Karpas-422 (cell line): ENCODE data around the gene FERMT1. TPM values are rescaled to one million over a fixed set of nuclear protein-coding genes. Genes with fewer than 3 reads are reported as not detected.
A peak's percentile ranks its signal among the peaks of the same experiment; 100 is the strongest.

ENCODE experiments used
- DNase-seq: peaks from one replicate; pipeline ENCODE4 v3.0.0-alpha.2; 2015
- H2AFZ ChIP-seq: fragments of 200-600 bp; sonication (generic); 2 replicates; pipeline ENCODE4 v1.6.1; 2014; ENCODE audit warnings: antibody characterized with exemption, low read length, mixed read lengths
- H3K27ac ChIP-seq: fragments of 200-600 bp; sonication (generic); 2 replicates; pipeline ENCODE4 v1.5.1; 2014; ENCODE audit warnings: mild to moderate bottlenecking, low read length, moderate library complexity
- H3K27me3 ChIP-seq: fragments of 200-600 bp; sonication (generic); 2 replicates; pipeline ENCODE4 v1.6.1; 2014; ENCODE audit warnings: low read length, mixed read lengths
- H3K36me3 ChIP-seq: fragments of 200-600 bp; sonication (generic); 2 replicates; pipeline ENCODE4 v1.6.1; 2014; ENCODE audit warnings: low read length, mixed read lengths; ENCODE audit not compliant: insufficient read depth
- H3K4me1 ChIP-seq: fragments of 200-600 bp; sonication (generic); 2 replicates; pipeline ENCODE4 v1.6.1; 2014; ENCODE audit warnings: mild to moderate bottlenecking, low read length, mixed read lengths
- H3K4me2 ChIP-seq: fragments of 200-600 bp; sonication (generic); 2 replicates; pipeline ENCODE4 v1.6.1; 2014; ENCODE audit warnings: low read length, low read depth, mild to moderate bottlenecking; ENCODE audit not compliant: poor library complexity, severe bottlenecking
- H3K4me3 ChIP-seq: fragments of 200-600 bp; sonication (generic); 2 replicates; pipeline ENCODE4 v1.5.1; 2014; ENCODE audit warnings: mild to moderate bottlenecking, antibody characterized with exemption, low read length, mixed read lengths
- H3K79me2 ChIP-seq: fragments of 200-600 bp; sonication (generic); 2 replicates; pipeline ENCODE4 v1.6.1; 2014; ENCODE audit warnings: mild to moderate bottlenecking, low read length, mixed read lengths
- H3K9ac ChIP-seq: fragments of 200-600 bp; sonication (generic); 2 replicates; pipeline ENCODE4 v1.6.0; 2014; ENCODE audit warnings: low read length
- H3K9me2 ChIP-seq: fragments of 200-600 bp; sonication (generic), shearing (Covaris generic); replicated peaks from 2 replicates; pipeline ENCODE4 v1.6.0; 2014; ENCODE audit warnings: mild to moderate bottlenecking, low read length, moderate library complexity; ENCODE audit not compliant: insufficient read depth
- H3K9me3 ChIP-seq: fragments of 300-700, 200-600 bp; sonication (generic); 2 replicates; pipeline ENCODE4 v1.6.1; 2014; ENCODE audit warnings: low read length, mixed read lengths
- H4K20me1 ChIP-seq: fragments of 200-600 bp; sonication (generic); 2 replicates; pipeline ENCODE4 v1.6.1; 2014; ENCODE audit warnings: mild to moderate bottlenecking, antibody characterized with exemption, low read length, low read depth; ENCODE audit not compliant: insufficient read depth
- total RNA-seq: library from RNA; depleted of rRNA; stranded (reverse); fragments of >200 nt; shearing (Covaris generic); gene quantifications from 2 replicates; pipeline ENCODE4 v1.2.3, GENCODE V29; 2014; ENCODE audit warnings: low replicate concordance

Gene FERMT1
- total RNA-seq, 1 experiment from 2014 or later, result not detected

DNA sequence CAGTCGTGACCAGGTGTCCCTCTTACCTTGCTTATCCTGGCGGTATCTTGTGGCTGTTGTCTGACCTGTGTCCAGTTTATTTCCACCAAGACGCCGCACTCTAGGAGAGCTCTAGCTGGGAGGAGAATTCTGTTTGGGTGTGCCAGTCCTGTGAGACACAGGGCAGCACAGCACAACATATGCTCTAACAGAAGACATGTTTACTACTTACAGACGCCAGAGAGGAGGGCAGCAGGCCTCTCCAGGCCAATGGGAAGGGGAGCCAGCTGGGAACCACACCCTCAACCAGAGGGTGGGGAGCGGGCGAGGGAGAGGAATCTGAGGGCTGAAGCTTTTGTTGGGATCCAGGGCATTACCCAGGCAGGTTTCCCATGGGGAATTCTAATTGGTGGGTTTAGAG, 25.2 kb upstream of the FERMT1 start:
- no peak overlapping the region for H3K4me2 ChIP-seq
- H3K79me2 ChIP-seq, result no peaks in the 10 kb centered on the region
- no peaks in the 10 kb centered on the region for H3K27me3 ChIP-seq
- H3K9me2 ChIP-seq, result no peaks in the 10 kb centered on the region
- H4K20me1 ChIP-seq, result no peaks in the 10 kb centered on the region
- no peak overlapping the region for H3K27ac ChIP-seq
- no peak overlapping the region for H2AFZ ChIP-seq
- no peaks in the 10 kb centered on the region for H3K36me3 ChIP-seq
- H3K9me3 ChIP-seq, result no peaks in the 10 kb centered on the region
- no peak overlapping the region for H3K9ac ChIP-seq
- no peak overlapping the region for H3K4me3 ChIP-seq
- no peak for DNase-seq
- H3K4me1 ChIP-seq, result no peaks in the 10 kb centered on the region

DNA sequence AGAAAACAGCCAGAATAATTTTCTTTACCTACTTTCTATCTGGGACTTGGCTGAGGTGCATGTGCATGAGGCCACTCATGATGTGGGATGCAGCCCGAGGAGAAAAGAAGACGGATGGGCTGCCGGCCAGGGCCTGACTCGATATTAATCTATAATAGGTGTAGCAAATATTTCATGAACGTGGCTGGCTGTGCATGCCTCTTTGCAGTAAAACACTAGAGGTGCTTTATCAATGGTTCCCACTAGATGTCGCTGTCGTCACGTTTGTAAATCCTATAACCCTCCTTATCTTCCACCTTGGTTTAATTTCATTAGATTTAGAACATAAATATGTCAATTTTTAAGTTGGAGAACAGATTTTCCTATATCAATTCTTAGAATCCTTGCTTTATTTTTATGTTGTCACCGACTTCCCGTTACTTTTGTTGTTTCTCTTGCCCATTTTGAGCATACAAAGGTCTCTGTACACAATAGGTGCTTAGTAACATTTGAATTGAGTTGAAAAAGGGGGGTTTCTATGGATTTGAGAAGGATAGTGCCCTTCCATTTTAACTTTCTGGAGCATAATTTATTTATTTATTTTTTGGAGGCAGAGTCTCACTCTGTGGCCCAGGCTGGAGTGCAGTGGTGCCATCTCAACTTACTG, 19.6 kb upstream of the FERMT1 start:
- H3K27ac ChIP-seq, result no peak overlapping the region
- no peak overlapping the region for H3K9ac ChIP-seq
- peak; percentile 85 for DNase-seq
- no peak overlapping the region for H2AFZ ChIP-seq
- H3K4me1 ChIP-seq, result no peaks in the 10 kb centered on the region
- H3K9me2 ChIP-seq, result no peaks in the 10 kb centered on the region
- no peaks in the 10 kb centered on the region for H3K79me2 ChIP-seq
- H4K20me1 ChIP-seq, result no peaks in the 10 kb centered on the region
- H3K4me3 ChIP-seq, result no peak overlapping the region
- H3K36me3 ChIP-seq, result no peaks in the 10 kb centered on the region
- H3K27me3 ChIP-seq, result peaks cover 2% of the 10 kb centered on the region; the same call in 1 of the 2 replicates
- H3K9me3 ChIP-seq, result no peaks in the 10 kb centered on the region
- no peak overlapping the region for H3K4me2 ChIP-seq

DNA sequence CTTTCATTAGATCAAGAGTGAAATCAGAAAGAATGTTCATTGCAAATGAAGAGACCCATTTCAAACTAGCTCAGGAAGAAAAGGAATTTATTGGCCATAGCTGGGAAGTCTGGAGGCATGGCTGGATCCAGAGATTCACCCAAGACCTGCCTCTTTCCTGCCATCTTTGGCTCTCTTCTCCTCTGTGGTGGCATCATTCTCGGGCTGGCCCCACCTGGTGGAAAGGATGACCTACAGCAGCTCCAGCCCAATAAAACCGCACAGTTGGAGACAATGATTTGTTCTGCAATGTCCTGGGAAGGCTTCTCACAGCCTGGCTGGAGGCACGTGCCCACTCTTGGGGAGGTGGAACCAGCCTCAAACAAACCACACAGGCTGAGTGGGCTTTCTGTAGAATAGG, 18.1 kb upstream of the FERMT1 start:
- H3K79me2 ChIP-seq, result no peaks in the 10 kb centered on the region
- no peaks in the 10 kb centered on the region for H3K9me3 ChIP-seq
- no peak overlapping the region for H2AFZ ChIP-seq
- no peaks in the 10 kb centered on the region for H4K20me1 ChIP-seq
- no peak overlapping the region for H3K4me3 ChIP-seq
- DNase-seq, result peak; percentile 72
- no peak overlapping the region for H3K27ac ChIP-seq
- no peak overlapping the region for H3K4me2 ChIP-seq
- no peaks in the 10 kb centered on the region for H3K4me1 ChIP-seq
- H3K9me2 ChIP-seq, result no peaks in the 10 kb centered on the region
- no peak overlapping the region for H3K9ac ChIP-seq
- H3K27me3 ChIP-seq, result peaks cover 2% of the 10 kb centered on the region; the same call in 1 of the 2 replicates
- no peaks in the 10 kb centered on the region for H3K36me3 ChIP-seq

DNA sequence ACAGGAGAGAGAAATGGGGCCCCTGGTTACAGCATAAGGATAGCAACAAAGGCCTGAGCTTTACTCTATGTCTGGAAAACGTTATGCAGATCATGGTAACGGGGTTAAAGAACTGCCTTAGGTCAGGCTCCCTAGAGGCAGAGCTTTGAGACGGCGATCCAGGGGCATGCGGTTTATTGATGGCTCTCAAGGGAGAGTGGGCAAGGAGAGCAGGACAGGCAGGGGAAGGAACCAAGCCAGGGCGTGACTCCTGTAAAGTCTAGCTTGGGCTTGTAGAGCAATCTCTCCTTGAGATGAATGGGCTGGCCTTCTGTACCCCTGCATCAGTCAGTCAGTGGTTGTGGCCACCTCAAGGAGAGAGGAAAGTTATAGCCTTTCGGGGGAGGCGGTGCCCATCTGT, 12.5 kb upstream of the FERMT1 start:
- DNase-seq, result no peak
- Histone ChIP-seq H3K4me1 (no peaks in the 10 kb centered on the region), H2AFZ (no peak overlapping the region), H3K27me3 (no peaks in the 10 kb centered on the region), H3K27ac (no peak overlapping the region), H3K79me2 (no peaks in the 10 kb centered on the region), H4K20me1 (no peaks in the 10 kb centered on the region), H3K4me3 (no peak overlapping the region), H3K4me2 (no peak overlapping the region), H3K9me3 (no peaks in the 10 kb centered on the region), H3K36me3 (no peaks in the 10 kb centered on the region), H3K9ac (no peak overlapping the region), H3K9me2 (no peaks in the 10 kb centered on the region)

DNA sequence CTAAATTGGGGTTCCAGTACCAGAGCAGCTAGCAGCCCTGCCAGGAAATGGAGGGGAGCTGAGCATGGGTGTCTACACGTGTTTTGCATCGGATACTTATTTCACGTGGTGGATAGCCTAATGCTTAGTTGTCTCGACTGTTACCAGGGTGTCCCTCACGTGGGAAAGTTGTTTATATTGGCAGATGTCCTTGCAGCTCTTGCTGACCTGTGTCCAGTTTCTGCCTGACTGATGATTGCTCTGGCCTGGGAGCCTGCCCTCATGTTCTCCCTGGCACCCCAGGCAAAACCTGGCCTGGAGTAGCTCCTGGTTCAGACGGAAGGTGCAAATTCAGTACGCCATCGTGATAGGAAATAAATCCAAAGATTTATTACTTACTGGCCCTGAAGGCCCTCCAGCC, 11.8 kb upstream of the FERMT1 start:
- Histone ChIP-seq H3K36me3 (no peaks in the 10 kb centered on the region), H3K4me3 (no peak overlapping the region), H3K4me2 (no peak overlapping the region), H4K20me1 (no peaks in the 10 kb centered on the region), H3K9ac (no peak overlapping the region), H3K27me3 (no peaks in the 10 kb centered on the region), H3K9me3 (no peaks in the 10 kb centered on the region), H2AFZ (no peak overlapping the region), H3K27ac (no peak overlapping the region), H3K4me1 (no peaks in the 10 kb centered on the region), H3K79me2 (no peaks in the 10 kb centered on the region), H3K9me2 (no peaks in the 10 kb centered on the region)
- no peak for DNase-seq

DNA sequence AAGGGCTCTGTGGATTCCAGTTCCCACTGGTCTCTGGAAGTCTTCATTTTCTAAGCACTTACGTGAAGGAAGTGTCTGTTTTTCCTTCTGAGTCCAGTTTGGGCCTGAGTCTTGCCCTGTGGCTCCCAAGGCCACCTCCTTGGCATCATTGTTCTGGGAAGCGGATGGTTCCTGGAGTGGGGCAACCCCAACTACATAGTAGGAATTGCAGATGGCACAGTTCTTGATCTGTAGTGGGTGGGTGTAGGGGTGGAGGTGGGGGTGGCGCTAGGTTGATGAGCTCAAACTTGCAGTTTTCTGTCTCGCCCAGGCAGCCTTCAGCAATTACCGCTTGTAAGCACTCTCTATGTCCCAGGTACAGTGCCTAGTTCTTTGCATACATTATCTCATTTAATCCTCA, 7.2 kb upstream of the FERMT1 start:
- Histone ChIP-seq H3K9ac (no peak overlapping the region), H3K79me2 (no peaks in the 10 kb centered on the region), H3K9me2 (no peaks in the 10 kb centered on the region), H3K4me3 (no peak overlapping the region), H4K20me1 (no peaks in the 10 kb centered on the region), H3K27me3 (no peaks in the 10 kb centered on the region), H2AFZ (no peak overlapping the region), H3K36me3 (no peaks in the 10 kb centered on the region), H3K4me1 (no peaks in the 10 kb centered on the region), H3K9me3 (no peaks in the 10 kb centered on the region), H3K4me2 (no peak overlapping the region), H3K27ac (no peak overlapping the region)
- no peak for DNase-seq

DNA sequence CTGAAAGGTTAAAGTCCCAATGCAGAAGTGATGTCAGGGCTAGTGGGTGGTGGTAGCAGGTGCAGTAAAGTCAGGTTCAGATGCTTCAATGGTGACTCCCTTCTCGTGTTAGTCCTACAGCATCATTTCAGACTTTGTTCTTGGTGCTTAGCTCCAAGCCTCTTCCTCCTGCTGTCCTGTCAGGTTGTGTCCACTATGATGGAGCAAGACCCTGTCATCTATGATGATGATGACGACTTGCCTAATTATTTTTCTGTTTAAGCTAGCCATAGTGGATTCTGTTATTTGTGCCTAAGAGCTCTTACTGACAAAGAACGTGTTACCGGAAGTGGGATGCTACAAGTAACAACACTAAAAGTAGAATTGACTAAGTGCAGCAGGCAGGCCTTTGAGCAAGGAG, 5.0 kb upstream of the FERMT1 start:
- no peaks in the 10 kb centered on the region for H3K79me2 ChIP-seq
- no peaks in the 10 kb centered on the region for H3K4me1 ChIP-seq
- H3K4me2 ChIP-seq, result no peak overlapping the region
- no peaks in the 10 kb centered on the region for H4K20me1 ChIP-seq
- no peaks in the 10 kb centered on the region for H3K9me2 ChIP-seq
- H3K4me3 ChIP-seq, result no peak overlapping the region
- no peak for DNase-seq
- no peak overlapping the region for H3K27ac ChIP-seq
- no peak overlapping the region for H2AFZ ChIP-seq
- H3K9ac ChIP-seq, result no peak overlapping the region
- no peaks in the 10 kb centered on the region for H3K36me3 ChIP-seq
- H3K9me3 ChIP-seq, result no peaks in the 10 kb centered on the region
- H3K27me3 ChIP-seq, result no peaks in the 10 kb centered on the region

DNA sequence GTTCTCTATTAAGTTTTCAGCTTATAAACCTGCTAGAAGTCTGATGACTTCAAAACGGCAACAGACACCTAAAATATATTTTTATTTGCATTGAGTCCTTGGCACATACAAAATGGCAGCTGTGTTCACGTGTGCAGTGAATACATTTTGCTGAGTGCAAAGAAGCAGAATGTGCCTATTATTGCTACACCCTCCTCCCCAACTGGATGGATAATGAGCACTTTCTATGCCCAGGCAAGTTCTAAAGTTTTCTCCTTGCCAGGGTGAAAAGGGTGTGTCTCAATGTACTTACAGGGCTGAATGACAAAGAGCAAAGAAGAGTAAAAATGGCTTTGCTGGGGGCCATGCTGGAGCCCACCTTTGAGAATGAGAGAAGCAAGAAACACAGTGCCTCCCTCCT, 4.0 kb upstream of the FERMT1 start:
- H3K9me3 ChIP-seq, result no peaks in the 10 kb centered on the region
- H3K4me3 ChIP-seq, result no peak overlapping the region
- no peak overlapping the region for H2AFZ ChIP-seq

DNA sequence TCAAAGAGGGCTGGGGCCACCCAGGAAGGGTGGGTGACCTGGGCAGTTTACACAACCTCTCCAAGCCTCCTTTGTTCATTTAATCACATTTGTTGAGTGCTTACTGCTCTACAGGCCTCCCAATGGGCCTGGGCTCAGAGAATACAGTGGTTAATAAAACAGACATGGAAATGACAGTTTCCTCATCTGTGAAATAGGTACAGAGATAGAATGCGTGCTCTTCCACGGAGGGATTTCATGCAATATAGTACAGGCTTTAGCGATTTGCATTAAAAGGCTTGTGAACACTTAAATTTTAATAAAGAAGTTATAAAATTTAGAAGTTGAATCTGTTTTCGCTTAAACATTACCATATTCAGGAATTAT, 802 bp upstream of the FERMT1 start:
- Histone ChIP-seq H3K27ac (no peak overlapping the region), H3K9me3 (no peaks in the 10 kb centered on the region), H3K4me2 (no peak overlapping the region), H3K9ac (no peak overlapping the region), H3K4me1 (no peaks in the 10 kb centered on the region), H3K27me3 (no peaks in the 10 kb centered on the region), H3K79me2 (no peaks in the 10 kb centered on the region), H3K9me2 (no peaks in the 10 kb centered on the region), H3K4me3 (no peak overlapping the region), H2AFZ (no peak overlapping the region), H4K20me1 (no peaks in the 10 kb centered on the region), H3K36me3 (no peaks in the 10 kb centered on the region)
- DNase-seq, result no peak

More for the DNA sequence above, 4.0 kb upstream of the FERMT1 start:
- Histone ChIP-seq H3K4me2 (no peak overlapping the region), H3K9me2 (no peaks in the 10 kb centered on the region), H3K36me3 (no peaks in the 10 kb centered on the region), H3K4me1 (no peaks in the 10 kb centered on the region), H3K79me2 (no peaks in the 10 kb centered on the region), H3K27ac (no peak overlapping the region), H3K9ac (no peak overlapping the region), H4K20me1 (no peaks in the 10 kb centered on the region), H3K27me3 (no peaks in the 10 kb centered on the region)
- no peak for DNase-seq
